C4-2B (cell line): Measurements from ENCODE around the gene CFAP20DC.

Experiments used
- CTCF ChIP-seq: fragments of 450-650 bp; conservative IDR thresholded peaks from 2 replicates; pipeline ENCODE4 v1.5.1; 2017; ENCODE audit warnings: mild to moderate bottlenecking
- ZFX ChIP-seq: fragments of 450-650 bp; IDR thresholded peaks from 2 replicates; pipeline ENCODE4 v1.6.1; 2017

GRCh38 chr3:58857402-58857801 lies 192.4 kb downstream of the CFAP20DC start:
- TF ChIP-seq CTCF: no peak
- TF ChIP-seq ZFX: no peak
